HCT116 (cell line): ENCODE measurements around the gene MYO1A. TPM values are rescaled to one million over a fixed set of nuclear protein-coding genes. Genes with fewer than 3 reads are reported as not detected.
A peak's percentile ranks its signal among the peaks of the same experiment; 100 is the strongest.
"Not testable (repeated sequence)": the region's sequence is repeated elsewhere in the genome, so short reads cannot be mapped to it uniquely, and the experiment has no call there.

Experiments
- ATAC-seq: fragments of 200-7000 bp; cut with Tn5 transposase; 2 replicates; pipeline ENCODE4 v1.9.1; 2020; ENCODE audit warnings: mild to moderate bottlenecking, moderate library complexity
- BruUV-seq: library from RNA; stranded (reverse); fragments of 400-500 nt; replicated peaks from 2 replicates; lab custom pipeline; 2021; lab: Mats Ljungman, UMichigan
- CTCF ChIA-PET: fragments of 300-600 bp; sonication (Branson Sonifier 250); formaldehyde crosslinking; loops from one replicate; lab custom pipeline; 2021; ENCODE audit warnings: antibody characterized with exemption; lab: Charles Lee
- POLR2A ChIA-PET: fragments of 300-600, 350-600 bp; sonication (Branson Sonifier 250); formaldehyde crosslinking; loops from one replicate; lab custom pipeline; 2021; ENCODE audit warnings: antibody characterized with exemption; lab: Charles Lee
- RAD21 ChIA-PET, 2 experiments: fragments of 300-600 bp; sonication (Branson Sonifier 250); formaldehyde crosslinking; loops; one replicate each; lab custom pipeline; 2023; ENCODE audit warnings: low total read pairs in 2 of 2; ENCODE audit not compliant: uncharacterized antibody in 2 of 2, unreplicated experiment in 2 of 2, low non-redundant PET in 1 of 2; lab: Charles Lee
- DNase-seq: peaks from one replicate; pipeline ENCODE4 v3.0.0-alpha.2; 2010; ENCODE audit warnings: low read depth, low spot score
- H2AFZ ChIP-seq: fragments of 200-600 bp; shearing (Covaris generic), sonication (generic); 2 replicates; pipeline ENCODE4 v1.6.1; 2017; ENCODE audit warnings: low read depth, mixed run types, mixed read lengths, antibody characterized with exemption, low read length; ENCODE audit not compliant: poor library complexity, severe bottlenecking
- H3K27ac ChIP-seq: 2 replicates; pipeline ENCODE4 v1.5.1; 2012; ENCODE audit warnings: low read depth, low read length
- H3K27me3 ChIP-seq: fragments of 200-600 bp; sonication (generic); 2 replicates; pipeline ENCODE4 v1.6.1; 2016; ENCODE audit warnings: mixed run types, low read length, mixed read lengths; ENCODE audit not compliant: insufficient read depth
- H3K36me3 ChIP-seq, 2 experiments: fragments of 200-500 bp in 1 of 2; fragments of 200-600 bp in 1 of 2; sonication (Bioruptor generic) in 1 of 2; sonication (generic) in 1 of 2; 2 replicates each; pipeline versions ENCODE4 v1.5.1 to v1.6.1; 2014 to 2016; ENCODE audit warnings: low read length in 2 of 2, inconsistent platforms in 1 of 2, mixed read lengths in 1 of 2, mixed run types in 1 of 2; ENCODE audit not compliant: insufficient read depth in 2 of 2, control insufficient read depth in 1 of 2
- H3K4me1 ChIP-seq, 2 experiments: fragments of 200-600 bp in 1 of 2; sonication (generic) in 1 of 2; 2 replicates each; pipeline versions ENCODE4 v1.5.1 to v1.6.1; 2012 to 2017; ENCODE audit warnings: low read length in 2 of 2, inconsistent platforms in 1 of 2, mild to moderate bottlenecking in 1 of 2, mixed read lengths in 1 of 2, mixed run types in 1 of 2, moderate library complexity in 1 of 2; ENCODE audit not compliant: insufficient read depth in 2 of 2, control insufficient read depth in 1 of 2
- H3K4me2 ChIP-seq: fragments of 200-600 bp; sonication (generic); 2 replicates; pipeline ENCODE4 v1.6.1; 2017; ENCODE audit warnings: mixed run types, low read length, mixed read lengths
- H3K4me3 ChIP-seq, 2 experiments: fragments of 200-600 bp in 1 of 2; sonication (generic) in 1 of 2; replicated peaks in 1 of 2; 2 replicates each; pipeline ENCODE4 v1.5.1; 2011 to 2016; ENCODE audit warnings: low read length in 2 of 2, control low read depth in 1 of 2, low read depth in 1 of 2, mild to moderate bottlenecking in 1 of 2, mixed read lengths in 1 of 2, mixed run types in 1 of 2
- H3K79me2 ChIP-seq: fragments of 200-600 bp; sonication (generic); 2 replicates; pipeline ENCODE4 v1.6.1; 2017; ENCODE audit warnings: mild to moderate bottlenecking, mixed run types, low read length, moderate library complexity, mixed read lengths; ENCODE audit not compliant: insufficient read depth
- H3K9ac ChIP-seq: fragments of 200-600 bp; sonication (generic); 2 replicates; pipeline ENCODE4 v1.6.1; 2016; ENCODE audit warnings: low read length, mixed read lengths
- H3K9me2 ChIP-seq: fragments of 200-600 bp; sonication (generic), shearing (Covaris generic); 2 replicates; pipeline ENCODE4 v1.6.1; 2017; ENCODE audit warnings: mixed run types, mild to moderate bottlenecking, moderate library complexity; ENCODE audit not compliant: insufficient read depth
- H3K9me3 ChIP-seq, 2 experiments: fragments of 200-500 bp in 1 of 2; fragments of 200-600 bp in 1 of 2; sonication (Bioruptor generic) in 1 of 2; sonication (generic) in 1 of 2; 2 replicates each; pipeline ENCODE4 v1.6.1; 2014 to 2017; ENCODE audit warnings: low read length in 2 of 2, mixed read lengths in 2 of 2, inconsistent platforms in 1 of 2, low read depth in 1 of 2, mild to moderate bottlenecking in 1 of 2, mixed run types in 1 of 2, moderate library complexity in 1 of 2; ENCODE audit not compliant: control insufficient read depth in 1 of 2, insufficient read depth in 1 of 2
- H4K20me1 ChIP-seq: fragments of 200-600 bp; sonication (generic), shearing (Covaris generic); 2 replicates; pipeline ENCODE4 v1.6.1; 2017; ENCODE audit warnings: mixed run types, mild to moderate bottlenecking, moderate library complexity; ENCODE audit not compliant: insufficient read depth
- CBX3 ChIP-seq: IDR thresholded peaks from 2 replicates; pipeline ENCODE4 v1.6.1; 2012; ENCODE audit warnings: low read depth
- CTCF ChIP-seq, 3 experiments: fragments of 200-600 bp in 1 of 3; sonication (generic) in 1 of 3; IDR thresholded peaks in 2 of 3; conservative IDR thresholded peaks in 1 of 3; 2 replicates each; pipeline ENCODE4 v1.5.1; 2012 to 2017; ENCODE audit warnings: low read depth in 2 of 3, low read length in 2 of 3, antibody characterized with exemption in 1 of 3, borderline replicate concordance in 1 of 3, control low read depth in 1 of 3, mild to moderate bottlenecking in 1 of 3, mixed read lengths in 1 of 3, mixed run types in 1 of 3, moderate library complexity in 1 of 3; ENCODE audit not compliant: insufficient read depth in 1 of 3
- EZH2 ChIP-seq: fragments of 200-600 bp; sonication (generic); IDR thresholded peaks from 2 replicates; pipeline ENCODE4 v1.6.1; 2017; ENCODE audit warnings: antibody characterized with exemption, mixed run types
- FOSL1 ChIP-seq: IDR thresholded peaks from 2 replicates; pipeline ENCODE4 v1.6.1; 2012; ENCODE audit warnings: low read depth
- POLR2AphosphoS5 ChIP-seq: IDR thresholded peaks from 2 replicates; pipeline ENCODE4 v1.6.1; 2011; ENCODE audit warnings: mild to moderate bottlenecking, low read depth, low read length, moderate library complexity
- SRF ChIP-seq: IDR thresholded peaks from 2 replicates; pipeline ENCODE4 v1.6.1; 2012; ENCODE audit warnings: low read depth
- intact Hi-C: fragments of 100-400 bp; cut with micrococcal nuclease; formaldehyde crosslinking; loops from 2 replicates; pipeline ENCODE4 v1.10.0; 2022
- total RNA-seq: library from RNA; stranded (reverse); gene quantifications from one replicate; pipeline ENCODE4 v1.2.1, GENCODE V29; 2021; ENCODE audit not compliant: unreplicated experiment

The MYO1A gene
- total RNA-seq, 1 experiment from 2014 or later = 0.76 TPM

DNA sequence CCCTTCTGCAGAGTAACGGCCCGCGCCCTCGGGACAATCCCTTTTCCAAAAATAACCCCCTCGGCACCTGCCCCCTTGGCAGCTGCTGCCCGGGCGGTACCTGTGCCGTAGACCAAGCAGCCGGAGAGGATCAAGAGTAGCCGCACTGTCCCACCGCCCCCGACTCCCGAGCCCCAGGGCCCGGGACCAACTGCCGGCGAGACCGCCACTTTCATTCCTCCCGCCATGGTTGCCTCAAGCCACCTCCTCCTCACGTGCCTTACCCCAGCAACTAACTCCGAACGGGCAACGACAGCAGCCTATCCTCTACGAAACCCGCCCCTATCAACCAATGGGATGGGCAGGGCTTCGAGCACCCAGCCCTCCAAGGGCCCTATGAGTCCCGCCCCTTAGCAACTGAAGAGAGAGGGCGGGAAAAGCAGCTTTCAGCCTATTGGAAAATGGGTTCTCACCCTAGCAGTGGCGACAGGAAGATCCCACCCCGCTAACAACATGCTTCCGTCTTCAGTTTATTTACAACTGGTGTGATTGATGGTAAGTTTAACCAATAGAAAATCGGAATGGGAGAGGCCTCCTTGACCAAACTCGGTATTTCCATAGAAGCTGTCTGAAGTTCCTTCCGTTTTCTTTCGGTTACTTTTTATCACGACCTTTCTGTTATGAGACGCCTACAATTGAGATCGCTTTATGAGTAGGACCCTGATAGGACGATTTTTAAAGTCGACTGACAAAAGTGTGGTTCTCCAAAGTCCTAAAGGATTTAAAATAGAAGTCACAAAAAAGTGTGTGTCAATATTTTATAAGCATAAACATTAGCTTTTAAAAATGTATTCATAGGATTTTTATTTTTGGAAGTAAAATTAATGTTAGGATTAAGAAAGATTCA is 28.8 kb upstream of the MYO1A start, which contains the start of gene NEMP1 (continued):
- TF ChIP-seq CTCF (IDR thresholded peaks at IDR 0.05 in 2 of 3, conservative IDR thresholded peaks at IDR 0.05 in 1 of 3; ENCODE audit: borderline replicate concordance in 1 of 3, insufficient read depth in 1 of 3, low read depth in 2 of 3, low read length in 2 of 3) (no peak), EZH2 (no peak), POLR2AphosphoS5 (peak; percentile 64), CBX3 (no peak), SRF (peak; percentile 95), FOSL1 (no peak)

DNA sequence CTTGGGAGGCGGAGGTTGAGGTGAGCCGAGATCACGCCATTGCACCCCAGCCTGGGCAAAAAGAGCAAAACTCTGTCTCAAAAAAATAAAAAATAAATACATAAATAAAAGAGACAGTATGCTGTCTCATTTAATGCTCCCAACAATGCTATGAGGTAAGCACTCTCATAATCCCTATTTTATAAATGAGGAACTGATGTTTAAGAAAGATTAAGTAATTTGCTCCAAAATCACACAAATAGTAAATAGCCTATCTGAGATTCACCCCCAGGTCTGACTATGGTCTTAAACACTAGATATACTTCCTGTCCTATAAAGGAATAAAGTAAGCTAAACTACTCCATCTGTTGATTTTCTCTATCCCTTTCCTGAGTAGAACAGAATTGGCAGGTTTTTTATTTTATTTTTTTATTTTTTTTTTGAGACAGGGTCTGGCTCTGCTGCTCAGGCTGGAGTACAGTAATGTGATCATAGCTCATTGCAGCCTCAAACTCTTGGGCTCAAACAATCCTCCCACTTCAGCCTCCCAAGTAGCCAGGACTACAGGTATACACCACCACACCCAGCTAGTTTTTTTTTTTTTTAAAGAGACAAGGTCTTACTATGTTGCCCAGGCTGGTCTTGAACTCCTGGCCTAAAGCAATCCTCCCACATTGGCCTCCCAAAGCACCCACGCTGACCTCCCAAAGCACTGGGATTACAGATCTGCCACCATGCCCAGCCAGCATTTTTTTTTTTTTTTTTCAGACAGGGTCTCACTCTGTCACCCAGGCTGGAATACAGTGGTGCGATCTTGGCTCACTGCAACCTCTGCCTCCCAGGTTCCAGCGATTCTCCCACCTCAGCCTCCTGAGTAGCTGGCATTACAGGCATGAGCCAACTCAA is 23.9 kb upstream of the MYO1A start:
- H3K9ac ChIP-seq, H2AFZ ChIP-seq, H4K20me1 ChIP-seq, ATAC-seq, BruUV-seq, DNase-seq, intact Hi-C loops, H3K9me2 ChIP-seq, H3K4me2 ChIP-seq, H3K9me3 ChIP-seq, H3K27me3 ChIP-seq, H3K27ac ChIP-seq, H3K4me1 ChIP-seq, H3K4me3 ChIP-seq: not testable (repeated sequence)
- ChIA-PET POLR2A (interaction anchor here (1.8 kb wide), 1 partner anchor 38 kb away, joined by 5 read pairs; the partner anchor contains the start of gene STAT6), RAD21 (interaction anchor here in 1 of 2 experiments (1.4 kb wide), 1 partner anchor 38 kb away, joined by 8 read pairs; the partner anchor contains the start of gene STAT6), CTCF (interaction anchor here (0.9 to 2.7 kb wide), 2 partner anchors 38 to 51 kb away, joined by 3 to 17 read pairs; partner anchors contain the start of gene STAT6)
- Histone ChIP-seq H3K36me3 (peaks cover 11 to 16% of the 10 kb centered on the region in 2 experiments; a peak in 3 of 4 replicates), H3K79me2 (peaks cover 45% of the 10 kb centered on the region)
